ENCODE measurements around the gene SERPINB10.

- no peak for TF ChIP-seq YY1 (IDR thresholded peaks at IDR 0.05; ENCODE audit: insufficient read depth, insufficient read length)
- TF ChIP-seq ZNF274 (IDR thresholded peaks at IDR 0.05; ENCODE audit: low read depth, low read length), result no peak
- no peak for TF ChIP-seq SUZ12 (IDR thresholded peaks at IDR 0.05; ENCODE audit: extremely low read depth, insufficient read depth, insufficient read length)
Measured at GRCh38 chr18:63903851-63904570, 3.7 kb upstream of the SERPINB10 start.
